HG03571 (cell line): Measurements from ENCODE around the gene MYBPC1.

Experiments
- ATAC-seq: cut with Tn5 transposase; IDR thresholded peaks from one replicate; pipeline ENCODE4 v1.9.1; 2021; ENCODE audit not compliant: unreplicated experiment

MYBPC1 gene

DNA sequence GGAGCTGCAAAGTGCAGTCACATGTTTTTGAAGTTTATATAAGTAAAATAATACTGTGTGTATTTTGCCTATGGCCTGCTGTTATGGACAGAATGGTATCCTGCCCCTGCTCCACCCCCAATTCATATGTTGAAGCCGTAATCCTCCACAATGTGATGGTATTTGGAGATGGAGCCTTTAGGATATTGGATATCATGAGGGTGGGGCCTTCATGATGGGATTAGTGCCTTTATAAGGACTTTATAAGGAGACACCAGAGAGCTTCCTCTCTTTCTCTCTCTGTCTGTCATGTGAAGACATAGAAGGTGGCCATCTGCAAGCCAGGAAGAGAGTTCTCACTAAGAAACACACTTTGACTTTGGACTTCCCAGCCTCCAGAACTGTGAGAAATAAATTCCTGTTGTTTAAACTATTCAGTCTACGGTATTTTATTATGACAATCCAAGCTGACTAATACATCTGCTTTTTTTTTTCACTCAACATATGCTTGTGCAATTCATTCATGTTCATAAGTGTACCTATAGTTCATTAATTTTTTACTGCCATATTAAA lies 99.6 kb downstream of the MYBPC1 start:
- ATAC-seq = no peak

DNA sequence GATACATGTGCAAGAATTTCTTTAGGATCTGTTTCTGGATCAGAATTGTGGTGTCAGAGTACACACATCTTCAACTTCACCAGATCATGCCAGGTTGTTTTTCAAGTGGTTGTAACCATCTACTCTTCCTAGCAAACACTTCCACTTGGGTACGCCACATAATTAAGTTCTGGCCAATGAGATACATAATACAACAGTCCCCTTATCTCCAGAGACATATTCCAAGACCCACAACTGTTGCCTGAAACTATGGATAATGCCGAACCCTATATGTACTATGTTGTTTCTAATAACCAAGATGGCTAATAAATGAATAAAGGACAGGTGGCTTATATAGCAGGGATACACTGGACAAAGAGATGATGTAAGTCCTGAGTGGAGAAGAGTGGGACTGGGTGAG lies 100.2 kb downstream of the MYBPC1 start:
- no peak for ATAC-seq

DNA sequence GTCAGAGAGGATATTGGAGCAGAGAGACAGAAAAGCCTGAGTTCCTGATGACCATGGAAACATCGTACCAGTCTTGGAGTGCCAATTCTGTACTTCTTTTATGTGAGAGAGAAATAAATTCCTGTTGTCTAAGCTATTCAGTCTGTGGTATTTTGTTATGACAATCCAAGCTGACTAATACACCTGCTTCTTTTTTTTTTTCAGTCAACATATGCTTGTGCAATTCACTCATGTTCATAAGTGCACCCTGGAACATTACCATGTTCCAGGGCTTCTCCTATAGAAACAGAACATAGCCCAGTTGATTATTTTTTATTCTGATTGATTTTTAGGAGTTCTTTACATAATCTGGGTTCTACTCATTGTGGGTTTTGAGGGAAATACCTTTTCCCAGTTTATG lies 100.9 kb downstream of the MYBPC1 start:
- ATAC-seq = no peak

DNA sequence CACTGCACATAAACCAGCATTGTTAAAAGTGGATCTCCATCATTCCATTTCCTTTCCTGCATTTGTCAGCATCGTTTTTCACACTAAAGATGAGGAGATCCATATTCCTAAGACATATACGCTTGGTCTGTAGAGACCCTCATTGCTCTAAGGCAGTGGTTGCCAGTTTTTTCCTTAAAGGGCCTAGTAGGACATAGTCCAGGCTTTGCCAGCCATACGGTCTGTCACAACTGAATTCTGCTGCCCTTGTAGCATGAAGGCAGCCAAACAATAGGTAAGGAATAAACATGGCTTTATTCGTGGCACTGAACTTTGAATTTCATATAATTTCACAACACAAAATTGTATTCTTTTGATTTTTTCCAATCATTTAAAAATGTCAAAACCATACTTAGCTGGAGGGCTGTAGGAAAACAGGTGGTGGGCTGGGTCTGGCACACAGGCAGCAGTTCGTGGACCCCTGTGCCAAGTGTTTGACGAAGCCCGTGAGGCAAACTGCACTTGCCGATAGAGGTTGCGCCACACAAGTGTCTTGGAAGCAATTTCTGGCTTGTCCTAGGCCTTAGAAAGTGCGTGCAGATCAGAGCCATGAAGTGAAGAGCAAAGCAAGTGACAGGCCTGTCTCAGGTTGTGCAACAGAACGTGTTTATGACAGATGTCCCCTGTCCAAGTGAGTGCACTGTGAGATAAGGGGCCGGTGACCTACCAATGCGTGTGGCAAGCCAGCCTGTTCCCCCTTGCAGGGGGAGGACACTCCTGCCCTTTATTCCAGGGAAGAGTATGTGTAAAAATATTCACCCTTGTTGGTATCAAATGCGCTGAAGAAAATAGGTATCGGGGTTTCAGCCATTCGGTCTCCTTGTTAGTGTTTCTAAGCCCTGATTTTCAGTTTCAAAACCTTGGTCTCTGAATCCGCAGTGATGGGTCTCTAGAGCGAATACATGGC lies 101.8 kb downstream of the MYBPC1 start:
- ATAC-seq = no peak

DNA sequence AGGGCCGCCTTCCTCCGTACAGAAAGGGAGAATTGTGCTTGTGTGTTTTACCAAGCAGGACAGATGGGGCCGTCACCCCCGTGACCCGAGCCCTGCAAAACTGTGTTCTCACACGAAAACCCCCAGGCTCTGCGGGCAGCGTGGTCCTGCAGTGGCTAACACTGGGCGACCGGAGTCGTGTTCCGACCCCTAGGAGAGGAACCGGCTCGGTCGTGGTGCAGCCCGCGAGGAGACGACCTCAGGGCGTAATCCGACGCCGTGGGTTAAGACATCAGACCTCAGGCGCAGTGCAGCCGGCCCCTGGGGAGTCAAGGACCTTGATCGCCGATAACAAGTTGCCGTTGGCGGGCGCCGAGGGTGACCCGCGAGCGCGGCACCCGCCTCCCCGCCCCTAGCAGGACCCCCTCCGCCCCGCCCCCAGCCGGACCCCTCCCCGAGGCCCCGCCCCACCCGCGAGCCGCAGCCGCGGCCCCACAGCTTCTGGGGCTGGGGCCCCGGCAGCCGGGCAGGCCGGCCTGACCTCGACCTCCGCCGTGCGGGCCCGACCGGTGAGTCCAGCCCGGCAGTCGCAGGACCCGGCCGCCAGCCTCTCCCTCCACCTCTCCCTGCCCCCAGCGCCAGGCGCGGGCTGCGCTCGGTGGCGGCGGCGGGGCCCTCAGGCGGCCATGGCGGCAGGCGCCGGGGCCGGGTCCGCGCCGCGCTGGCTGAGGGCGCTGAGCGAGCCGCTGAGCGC lies 102.6 kb downstream of the MYBPC1 start, which contains the start of gene CHPT1:
CHPT1 (plus strand) TSS at position 444 of the 733 bp plus-strand sequence; CDS start at position 666, 222 bp downstream.
- peak; percentile 65 for ATAC-seq

DNA sequence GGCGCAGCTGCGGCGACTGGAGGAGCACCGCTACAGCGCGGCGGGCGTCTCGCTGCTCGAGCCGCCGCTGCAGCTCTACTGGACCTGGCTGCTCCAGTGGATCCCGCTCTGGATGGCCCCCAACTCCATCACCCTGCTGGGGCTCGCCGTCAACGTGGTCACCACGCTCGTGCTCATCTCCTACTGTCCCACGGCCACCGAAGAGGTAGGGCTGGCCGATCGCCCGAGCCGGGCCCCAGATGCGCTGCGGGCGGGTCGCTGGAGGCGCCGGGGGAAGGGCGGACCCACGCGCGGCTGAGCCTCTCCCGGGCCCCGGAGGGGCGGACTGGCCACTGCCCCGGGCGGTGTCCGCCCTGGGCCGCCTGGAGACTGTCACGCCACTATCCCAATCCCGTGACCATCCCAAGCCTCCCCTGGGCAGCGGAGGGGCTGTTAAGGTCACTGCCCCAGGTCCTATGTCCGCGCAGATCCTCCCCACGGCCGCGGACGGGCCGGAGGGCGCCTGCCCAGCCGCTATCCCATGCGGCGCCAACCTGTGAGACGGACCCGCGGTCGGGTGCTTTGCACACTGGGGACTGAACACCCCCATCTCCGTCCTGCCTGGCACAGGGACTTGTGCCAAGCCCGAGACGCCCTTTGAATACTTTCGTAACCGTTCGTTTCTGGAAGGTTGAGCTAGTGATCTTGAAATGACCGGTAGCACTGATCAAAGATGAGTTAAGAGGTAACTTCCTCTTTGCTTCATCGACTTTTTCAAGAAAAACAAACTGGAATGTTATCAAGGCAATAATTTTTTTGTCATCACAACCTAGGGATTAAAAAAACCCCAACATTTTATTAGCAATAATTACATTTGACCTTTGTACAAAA lies 103.4 kb downstream of the MYBPC1 start:
- ATAC-seq = peak; percentile 30

DNA sequence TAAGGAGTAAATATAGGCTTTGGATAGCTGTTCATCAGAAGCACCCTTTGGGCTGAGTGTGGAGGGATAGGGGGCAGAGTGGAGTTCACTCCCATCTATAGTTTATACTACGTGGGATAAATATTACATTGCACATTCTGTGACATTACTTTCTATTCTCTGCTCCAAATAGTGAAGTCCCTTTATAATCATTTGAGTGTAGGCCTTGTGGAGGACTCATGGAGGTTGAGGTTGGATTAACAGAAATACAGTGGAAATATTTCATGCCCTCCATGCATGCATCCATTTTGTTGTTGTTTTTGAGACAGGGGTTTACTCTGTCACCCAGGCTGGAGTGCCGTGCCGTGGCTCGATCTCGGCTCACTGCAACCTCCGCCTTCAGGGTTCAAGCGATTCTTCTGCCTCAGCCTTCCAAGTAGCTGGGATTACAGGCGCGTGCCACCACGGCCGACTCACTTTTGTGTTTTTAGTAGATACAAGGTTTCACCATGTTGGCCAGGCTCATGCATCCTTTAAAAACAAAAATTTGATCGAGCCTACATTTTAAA lies 104.1 kb downstream of the MYBPC1 start:
- ATAC-seq = no peak

DNA sequence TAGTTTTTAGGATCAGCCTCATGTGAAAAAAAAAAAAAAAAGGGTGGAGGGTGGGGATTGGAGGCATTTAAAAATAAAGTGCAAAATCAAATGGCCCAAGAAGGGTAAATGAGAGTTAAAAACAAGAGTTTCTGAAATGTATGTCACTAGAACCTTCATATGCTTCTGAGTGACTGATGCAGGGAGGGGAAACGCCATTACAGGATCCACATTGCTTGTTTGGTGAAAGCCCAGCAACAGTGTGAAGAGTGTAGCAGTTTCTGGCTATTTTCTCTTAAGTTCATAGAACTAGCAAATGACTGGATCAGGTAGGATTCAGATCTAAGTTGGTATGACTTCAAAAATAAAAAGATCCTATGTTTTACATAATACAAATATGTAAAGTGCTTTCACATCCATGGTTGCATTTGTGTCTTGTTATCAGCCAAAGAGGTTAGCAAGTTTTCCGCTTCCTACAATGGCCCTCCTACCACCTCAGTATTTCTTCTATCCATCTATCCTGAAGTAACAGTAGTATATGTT lies 105.6 kb downstream of the MYBPC1 start:
- ATAC-seq = no peak

DNA sequence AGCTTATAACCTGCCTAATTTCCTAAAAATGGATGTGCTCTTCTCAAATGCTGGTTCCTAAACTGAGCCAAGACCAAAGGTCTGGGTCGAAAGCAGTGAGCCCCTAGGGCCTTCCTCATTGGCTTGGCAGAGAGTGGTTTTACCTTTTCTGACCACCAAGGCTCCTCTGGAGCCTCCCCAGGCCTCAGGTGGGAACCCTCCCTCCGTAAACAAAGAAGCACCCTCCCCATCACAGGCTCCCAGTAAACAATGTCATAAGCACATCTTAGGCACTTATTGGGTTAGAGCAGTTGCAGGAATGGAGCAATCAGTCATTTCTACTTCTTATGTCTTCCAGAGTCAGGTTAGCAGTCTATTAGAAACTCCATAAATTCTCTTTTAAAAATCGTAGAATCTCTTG lies 108.7 kb downstream of the MYBPC1 start:
- ATAC-seq = no peak

DNA sequence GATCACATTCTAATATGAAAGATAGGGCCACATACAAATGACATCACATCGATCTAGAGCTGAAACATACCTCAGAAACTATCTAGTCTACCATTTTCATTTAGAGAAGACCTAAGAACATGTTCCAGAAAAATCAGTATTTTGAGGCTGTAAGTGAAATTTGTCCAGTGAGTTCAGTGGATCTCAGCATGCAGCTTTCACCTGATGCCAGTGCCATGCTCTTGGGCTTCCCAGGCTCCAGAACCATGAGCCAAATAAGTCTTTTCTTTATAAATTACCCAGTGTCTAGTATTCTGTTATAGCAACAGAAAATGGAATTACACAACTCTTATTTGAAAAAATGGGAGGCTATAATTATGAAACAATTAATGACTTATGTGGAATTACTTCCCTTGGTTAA lies 111.6 kb downstream of the MYBPC1 start:
- no peak for ATAC-seq

DNA sequence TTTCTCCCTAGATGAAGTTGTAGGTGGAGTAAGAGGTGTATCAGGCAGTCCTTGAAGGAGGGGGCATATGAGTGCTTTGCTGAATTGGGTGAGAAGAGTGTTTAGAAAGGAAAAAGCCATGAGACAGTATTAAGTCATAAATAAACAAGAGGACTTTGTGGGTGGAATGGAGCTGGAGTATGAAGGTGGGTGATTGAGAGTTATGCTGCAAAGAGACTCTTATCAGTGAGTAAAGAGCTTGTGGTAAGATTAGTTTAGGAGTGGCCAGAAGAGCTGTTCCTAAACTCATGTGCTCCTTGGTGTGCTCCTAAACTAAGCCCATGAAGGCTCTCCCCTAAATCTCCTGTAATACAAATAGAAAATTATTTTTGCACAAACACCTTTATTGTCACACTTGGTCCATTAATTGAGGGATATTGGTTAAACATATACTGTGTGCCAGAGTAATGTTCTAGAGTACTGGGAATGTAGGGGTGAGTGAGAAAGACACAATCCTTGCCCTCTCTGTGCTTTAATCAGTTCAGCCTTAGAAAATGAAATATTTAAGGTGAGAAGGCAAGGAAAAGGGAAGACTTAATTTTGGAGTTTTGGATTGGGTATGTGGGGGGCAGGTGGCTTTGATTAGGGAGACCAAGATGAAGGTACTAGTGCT lies 112.5 kb downstream of the MYBPC1 start:
- ATAC-seq = no peak

DNA sequence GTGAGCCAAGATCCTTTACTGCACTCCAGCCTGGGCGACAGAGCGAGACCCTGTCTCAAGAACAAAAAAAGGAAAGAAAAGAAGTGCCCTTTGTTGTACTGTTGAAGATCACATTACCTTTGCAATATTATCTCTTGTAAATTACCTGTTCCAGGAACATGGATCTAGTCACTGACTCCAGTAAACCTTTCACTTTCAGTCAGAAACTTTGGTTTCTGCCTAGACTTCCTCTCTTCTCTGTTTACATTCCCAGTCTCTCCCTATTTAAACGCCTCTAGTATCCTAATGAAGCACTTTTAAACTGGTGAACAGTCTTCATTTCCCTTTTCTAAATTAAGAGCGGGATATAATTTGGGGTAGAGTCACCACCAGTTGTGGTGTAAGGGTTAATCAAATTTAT lies 115.5 kb downstream of the MYBPC1 start:
- ATAC-seq = no peak

DNA sequence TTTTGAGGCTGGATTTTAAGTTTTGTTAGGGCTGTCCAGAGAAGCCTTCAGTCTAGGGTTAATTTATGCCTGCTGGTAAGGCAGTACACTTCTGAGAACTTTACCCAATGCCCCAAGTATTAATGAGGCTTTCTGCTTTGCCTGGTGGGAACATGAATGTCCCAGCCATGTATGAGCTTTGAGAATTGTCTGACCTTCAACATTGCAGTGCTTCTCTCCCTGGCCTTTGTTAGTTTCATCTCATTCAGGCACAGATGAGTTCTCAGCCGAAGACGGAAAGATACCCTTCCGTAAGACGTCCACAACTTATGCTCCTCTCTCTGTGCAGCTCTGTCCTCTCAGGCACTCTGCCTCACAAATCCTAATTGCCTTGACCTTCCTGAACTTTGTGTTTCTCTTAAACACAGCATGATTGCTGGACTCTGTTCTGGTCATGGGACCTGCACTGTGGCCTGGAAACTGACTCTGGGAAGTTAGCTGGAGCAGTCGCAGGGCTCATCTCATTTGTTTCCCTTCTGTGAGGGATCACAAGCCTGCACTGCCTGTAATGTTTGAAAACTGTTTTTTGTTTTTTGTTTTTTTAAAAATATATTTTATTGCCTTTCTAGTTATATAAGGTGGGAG lies 118.4 kb downstream of the MYBPC1 start:
- ATAC-seq = no peak

DNA sequence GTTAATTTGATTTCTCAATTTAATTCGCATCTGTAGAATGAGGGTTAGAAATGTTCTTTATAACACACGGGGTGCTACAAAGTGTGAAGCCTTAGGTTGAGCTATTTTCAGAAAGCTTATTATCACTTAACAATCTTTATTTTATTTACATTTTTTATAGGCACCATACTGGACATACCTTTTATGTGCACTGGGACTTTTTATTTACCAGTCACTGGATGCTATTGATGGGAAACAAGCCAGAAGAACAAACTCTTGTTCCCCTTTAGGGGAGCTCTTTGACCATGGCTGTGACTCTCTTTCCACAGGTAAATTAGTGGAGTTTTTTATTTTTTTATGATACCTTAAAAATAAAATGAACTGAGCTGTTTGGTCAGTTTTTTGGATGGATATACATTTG lies 119.2 kb downstream of the MYBPC1 start:
- no peak for ATAC-seq

DNA sequence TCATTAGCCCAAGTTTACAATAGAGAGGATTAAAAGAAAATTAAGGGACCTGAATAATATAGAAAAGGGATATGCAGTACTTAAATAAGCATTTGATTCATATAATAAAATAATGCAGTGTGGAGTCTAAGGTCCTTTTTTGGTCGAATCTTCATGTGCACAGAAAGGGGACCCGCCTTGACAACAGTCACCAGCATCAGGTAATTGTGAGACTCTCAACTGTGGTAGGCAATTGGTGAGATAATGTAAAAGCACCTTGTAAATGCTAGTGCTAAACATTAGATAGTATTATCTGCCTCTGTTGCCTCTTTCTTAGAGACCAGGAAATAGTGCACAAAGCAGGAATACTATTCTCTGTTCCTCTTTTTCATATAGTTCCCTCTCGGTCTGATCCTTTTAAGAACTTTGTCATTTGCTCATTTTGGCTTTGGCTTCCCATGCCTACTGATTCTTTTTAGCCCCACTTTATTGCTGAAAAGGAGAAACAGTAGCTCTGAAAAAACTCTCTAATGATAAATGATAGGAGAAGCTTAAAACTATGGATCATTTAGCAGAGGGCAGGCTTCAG lies 120.2 kb downstream of the MYBPC1 start:
- no peak for ATAC-seq

DNA sequence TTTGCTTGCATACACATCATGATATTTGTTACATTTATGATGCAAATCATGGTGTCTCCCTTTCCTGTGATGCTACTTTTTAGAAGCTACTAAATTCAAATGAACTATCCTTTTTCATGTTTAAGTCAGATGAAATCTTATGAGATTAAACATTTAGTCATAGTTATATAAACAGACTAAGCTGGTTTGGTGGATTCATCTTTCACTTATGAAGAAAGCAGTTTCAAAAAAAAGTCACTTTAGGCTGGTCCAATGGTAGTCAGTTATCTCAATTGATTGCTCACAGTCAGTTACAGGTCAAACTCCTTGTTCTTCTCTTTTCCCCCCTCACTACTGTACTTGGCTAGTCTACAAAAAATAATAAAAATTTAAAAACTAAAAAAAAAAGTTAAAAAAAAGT lies 124.8 kb downstream of the MYBPC1 start:
- ATAC-seq = no peak

DNA sequence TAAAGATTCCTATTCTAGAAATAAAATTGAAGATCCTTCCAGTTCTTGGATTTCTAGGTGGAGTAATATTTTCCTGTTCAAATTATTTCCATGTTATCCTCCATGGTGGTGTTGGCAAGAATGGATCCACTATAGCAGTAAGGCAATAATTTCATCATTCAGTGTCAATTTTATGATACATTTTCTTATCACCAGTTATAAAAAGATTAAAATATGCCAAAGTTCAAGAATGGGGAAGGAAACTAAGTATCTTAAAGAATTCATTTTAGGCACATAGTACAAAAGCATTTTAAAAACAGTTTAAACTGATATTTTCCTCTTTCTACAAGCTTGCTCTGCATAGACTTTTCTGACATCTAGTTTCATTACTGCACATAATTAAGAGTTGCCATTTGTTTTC lies 125.3 kb downstream of the MYBPC1 start:
- no peak for ATAC-seq

DNA sequence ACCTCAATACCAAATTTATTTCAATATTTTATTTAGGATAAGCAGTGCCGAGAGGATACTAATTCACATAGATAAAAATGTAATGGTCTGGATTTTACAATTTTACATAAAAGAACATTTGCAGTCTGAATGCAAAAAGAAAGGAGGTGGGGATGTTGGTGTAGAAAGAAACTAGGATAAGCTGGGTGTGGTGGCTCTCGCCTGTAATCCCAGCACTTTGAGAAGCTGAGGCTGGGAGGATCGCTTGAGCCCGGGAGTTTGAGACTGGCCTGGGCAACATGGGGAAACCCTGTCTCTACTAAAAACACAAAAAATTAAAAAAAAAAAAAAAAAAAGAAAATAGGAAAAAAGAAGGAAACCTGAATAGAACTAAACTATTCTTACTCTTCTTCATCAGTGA lies 127.6 kb downstream of the MYBPC1 start:
- no peak for ATAC-seq

DNA sequence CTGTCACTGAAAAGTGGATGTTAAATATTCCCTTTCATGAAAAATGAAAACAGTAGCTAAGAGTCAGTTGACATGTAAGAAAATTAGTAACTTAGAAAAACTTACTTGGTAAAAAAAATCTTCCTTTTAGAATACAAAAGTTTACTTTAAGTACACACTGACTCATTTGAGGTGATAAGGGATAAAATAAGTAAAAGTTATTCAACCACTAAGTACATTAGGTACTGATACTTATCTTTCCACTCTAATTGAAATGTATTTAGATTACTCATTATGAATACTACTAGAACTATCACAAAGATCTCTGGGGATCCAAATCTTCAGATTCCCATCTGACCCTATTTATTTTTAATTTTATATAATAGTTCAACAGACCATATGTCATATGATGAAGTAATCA lies 132.3 kb downstream of the MYBPC1 start:
- no peak for ATAC-seq
